Transverse colon (tissue), 4 donors: ENCODE data around the gene KIF25.

Experiments used
- EP300 ChIP-seq: sonication (generic); formaldehyde crosslinking; IDR thresholded peaks from one replicate; pipeline ENCODE4 v1.6.1; 2017; ENCODE audit warnings: antibody characterized with exemption, low read depth
- POLR2A ChIP-seq: fragments of 450-650 bp; IDR thresholded peaks from one replicate; pipeline ENCODE4 v1.6.1; 2016; ENCODE audit warnings: antibody characterized with exemption, mild to moderate bottlenecking, moderate library complexity
- POLR2AphosphoS5 ChIP-seq, 3 donors: sonication (generic); formaldehyde crosslinking; IDR thresholded peaks; one replicate each; pipeline ENCODE4 v1.6.1; 2016; ENCODE audit warnings: antibody characterized with exemption in 3 of 3
- TF ChIP-seq, protein P1 (sequence below), 5 experiments: fragments of 200-600 bp in 3 of 5; fragments of 450-650 bp in 2 of 5; sonication (generic) in 3 of 5; IDR thresholded peaks; 1 replicate in 2 of 5; 2 replicates in 3 of 5; pipeline ENCODE4 v1.5.1; 2016 to 2017; ENCODE audit warnings: antibody characterized with exemption in 5 of 5, inconsistent platforms in 3 of 5, mild to moderate bottlenecking in 2 of 5, moderate library complexity in 1 of 5

DNA sequence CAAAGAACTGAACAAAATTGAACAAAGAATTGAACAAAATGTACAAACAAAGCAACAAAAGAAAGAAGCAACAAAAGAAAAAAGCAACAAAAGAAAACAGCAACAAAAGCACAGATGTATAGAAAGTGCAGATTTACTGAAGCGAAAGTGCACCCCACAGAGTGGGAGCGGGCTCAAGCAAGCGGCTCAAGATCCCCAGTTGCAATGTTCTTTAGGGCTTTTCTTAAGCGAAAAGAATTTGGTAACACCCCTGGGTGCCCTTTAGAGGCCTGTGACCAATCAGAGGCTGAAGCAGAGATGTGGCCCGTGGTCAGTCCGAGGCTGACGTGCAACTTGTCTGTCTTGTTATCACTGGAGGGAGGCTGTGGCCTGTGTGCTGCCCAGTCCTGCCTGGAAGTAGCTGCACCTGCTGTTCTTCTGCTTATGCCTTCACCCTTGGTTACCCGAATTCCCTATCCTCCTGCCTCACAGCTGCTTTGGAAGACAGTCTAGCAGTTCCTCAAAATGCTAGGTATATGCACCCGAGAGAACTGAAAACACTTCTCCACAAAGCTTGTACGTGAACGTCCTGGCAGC lies 13.2 kb upstream of the KIF25 start:
- TF ChIP-seq, protein P1, sequence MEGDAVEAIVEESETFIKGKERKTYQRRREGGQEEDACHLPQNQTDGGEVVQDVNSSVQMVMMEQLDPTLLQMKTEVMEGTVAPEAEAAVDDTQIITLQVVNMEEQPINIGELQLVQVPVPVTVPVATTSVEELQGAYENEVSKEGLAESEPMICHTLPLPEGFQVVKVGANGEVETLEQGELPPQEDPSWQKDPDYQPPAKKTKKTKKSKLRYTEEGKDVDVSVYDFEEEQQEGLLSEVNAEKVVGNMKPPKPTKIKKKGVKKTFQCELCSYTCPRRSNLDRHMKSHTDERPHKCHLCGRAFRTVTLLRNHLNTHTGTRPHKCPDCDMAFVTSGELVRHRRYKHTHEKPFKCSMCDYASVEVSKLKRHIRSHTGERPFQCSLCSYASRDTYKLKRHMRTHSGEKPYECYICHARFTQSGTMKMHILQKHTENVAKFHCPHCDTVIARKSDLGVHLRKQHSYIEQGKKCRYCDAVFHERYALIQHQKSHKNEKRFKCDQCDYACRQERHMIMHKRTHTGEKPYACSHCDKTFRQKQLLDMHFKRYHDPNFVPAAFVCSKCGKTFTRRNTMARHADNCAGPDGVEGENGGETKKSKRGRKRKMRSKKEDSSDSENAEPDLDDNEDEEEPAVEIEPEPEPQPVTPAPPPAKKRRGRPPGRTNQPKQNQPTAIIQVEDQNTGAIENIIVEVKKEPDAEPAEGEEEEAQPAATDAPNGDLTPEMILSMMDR (IDR thresholded peaks at IDR 0.05) = no peak
- TF ChIP-seq POLR2A = no peak
- no peak for TF ChIP-seq POLR2AphosphoS5 (IDR thresholded peaks at IDR 0.05)
- TF ChIP-seq EP300 = no peak
